Lung (tissue), 12 donors: Measurements from ENCODE around the gene NEDD9. TPM values are rescaled to one million over a fixed set of nuclear protein-coding genes. Genes with fewer than 3 reads are reported as not detected.

Experiments
- ATAC-seq: fragments of 200-7000 bp; cut with Tn5 transposase; one replicate; pipeline ENCODE4 v1.9.1; 2020; ENCODE audit warnings: moderate number of reproducible peaks; ENCODE audit not compliant: insufficient read depth, low FRiP score
- DNase-seq, 3 donors: peaks; one replicate each; pipeline ENCODE4 v3.0.0-alpha.2; 2013 to 2017
- H3K27ac ChIP-seq, 2 donors: one replicate each; pipeline ENCODE4 v1.5.1; 2013; ENCODE audit warnings: mild to moderate bottlenecking in 2 of 2, moderate library complexity in 2 of 2, control low read depth in 1 of 2, inconsistent platforms in 1 of 2, low read depth in 1 of 2, low read length in 1 of 2
- H3K27me3 ChIP-seq, 3 donors: one replicate each; pipeline ENCODE4 v1.5.1; 2013; ENCODE audit warnings: low read length in 2 of 3; ENCODE audit not compliant: control insufficient read depth in 3 of 3, insufficient read depth in 3 of 3
- H3K36me3 ChIP-seq, 4 donors: one replicate each; pipeline ENCODE4 v1.5.1; 2013; ENCODE audit warnings: low read length in 4 of 4, mild to moderate bottlenecking in 1 of 4, moderate library complexity in 1 of 4; ENCODE audit not compliant: control insufficient read depth in 4 of 4, insufficient read depth in 4 of 4
- H3K4me1 ChIP-seq, 5 donors: one replicate each; pipeline ENCODE4 v1.5.1; 2013; ENCODE audit warnings: low read length in 5 of 5, mild to moderate bottlenecking in 2 of 5, moderate library complexity in 1 of 5; ENCODE audit not compliant: control insufficient read depth in 5 of 5, insufficient read depth in 5 of 5
- H3K4me3 ChIP-seq: one replicate; pipeline ENCODE4 v1.5.1; 2013; ENCODE audit warnings: mild to moderate bottlenecking, control low read depth, moderate library complexity
- H3K9ac ChIP-seq, 2 donors: one replicate each; pipeline ENCODE4 v1.5.1; 2013; ENCODE audit warnings: low read length in 2 of 2, control low read depth in 1 of 2; ENCODE audit not compliant: insufficient read depth in 1 of 2
- H3K9me3 ChIP-seq, 4 donors: one replicate each; pipeline ENCODE4 v1.5.1; 2013; ENCODE audit warnings: low read length in 3 of 4, mild to moderate bottlenecking in 1 of 4, moderate library complexity in 1 of 4; ENCODE audit not compliant: control insufficient read depth in 4 of 4, insufficient read depth in 3 of 4
- WGBS, 2 donors: extraction: QIAGEN DNeasy Blood & Tissue Kit; methylation state at CpG; one replicate each; pipeline ENCODE4 v1.1.7; 2013; 5-methylcytosine and 5-hydroxymethylcytosine counted together
- polyA plus RNA-seq, 2 donors: library from polyadenylated mRNA; stranded (reverse); fragments of 200-250 nt; gene quantifications; one replicate each; pipeline ENCODE4 v1.2.1, GENCODE V29; 2013
- total RNA-seq, 2 donors: library from RNA; depleted of rRNA in 1 of 2; stranded (reverse); fragments of >200 nt in 1 of 2; gene quantifications; one replicate each; pipeline ENCODE4 v1.2.1, GENCODE V29; 2014 to 2021
- TF ChIP-seq, protein P1 (sequence below): IDR thresholded peaks from 2 replicates; pipeline ENCODE4 v1.5.1; 2012; ENCODE audit warnings: mild to moderate bottlenecking; ENCODE audit errors: control extremely low read depth, extremely low read depth
- donor health status: control.
- donor health status: control.
- donor health status: Bipolar disorder and iron deficiency.
- donor health status: healthy.
- donor health status: DM: yes; HTN: yes; CAD: no.

Gene NEDD9
- total and polyA plus RNA-seq, 4 donors: 28.2 to 158 (median 125) TPM

DNA sequence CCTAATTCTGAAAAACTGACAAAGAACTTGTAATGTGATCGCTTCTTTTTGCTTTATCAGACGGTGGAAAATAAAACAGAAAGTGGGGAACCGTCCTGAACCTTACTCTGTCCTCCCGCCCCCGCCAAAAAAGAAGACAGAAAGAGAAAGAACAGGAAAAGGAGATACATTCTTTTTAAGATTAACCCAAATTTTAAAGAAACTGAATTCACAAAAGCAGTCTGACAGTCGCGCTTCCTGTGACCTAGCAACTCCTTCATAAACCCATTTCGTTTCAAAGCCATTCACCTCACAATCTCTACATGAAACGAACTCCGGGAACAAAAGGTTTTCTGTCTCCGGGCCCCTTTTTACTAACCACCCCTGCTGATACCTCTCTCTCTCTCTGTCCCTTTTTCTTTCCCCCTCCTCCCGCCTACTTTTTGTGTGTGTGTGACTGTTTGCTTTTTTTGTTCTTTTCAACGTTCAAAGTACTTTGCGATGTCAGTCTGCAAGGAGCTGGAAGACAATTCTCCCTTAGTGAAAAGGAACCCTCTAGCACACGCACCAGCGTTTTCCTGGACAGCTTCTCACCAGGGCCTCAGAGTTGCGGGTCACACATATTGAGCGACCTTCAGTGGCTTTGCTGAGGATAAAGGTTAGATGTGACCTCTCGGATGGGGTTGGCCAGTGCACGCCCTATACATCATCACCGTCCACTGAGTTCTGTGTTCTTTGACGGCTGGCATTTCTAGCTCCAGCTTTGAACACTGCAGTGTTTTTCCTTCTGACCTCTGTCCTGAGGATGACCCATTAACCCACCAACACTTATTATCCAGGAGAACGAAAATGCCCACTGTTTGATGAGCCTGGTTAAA is 530 bp upstream of the NEDD9 start:
- H3K36me3 ChIP-seq: no peaks in the 10 kb centered on the region
- peak overlapping the region; percentile 70 to 98 for H3K27ac ChIP-seq
- 14 to 18% methylated on average over 23 of the region's 23 CpGs for WGBS, 2 donors
- H3K9me3 ChIP-seq: no peaks in the 10 kb centered on the region
- peak overlapping the region; percentile 93 to 94 for H3K9ac ChIP-seq
- H3K27me3 ChIP-seq: no peaks in the 10 kb centered on the region
- peaks cover 0 to 46% (median 17%) of the 10 kb centered on the region in 5 donors for H3K4me1 ChIP-seq
- ATAC-seq (peak; percentile 1), DNase-seq (peak in 2 of 3 donors; percentile 66 to 88)
- TF ChIP-seq, protein P1, sequence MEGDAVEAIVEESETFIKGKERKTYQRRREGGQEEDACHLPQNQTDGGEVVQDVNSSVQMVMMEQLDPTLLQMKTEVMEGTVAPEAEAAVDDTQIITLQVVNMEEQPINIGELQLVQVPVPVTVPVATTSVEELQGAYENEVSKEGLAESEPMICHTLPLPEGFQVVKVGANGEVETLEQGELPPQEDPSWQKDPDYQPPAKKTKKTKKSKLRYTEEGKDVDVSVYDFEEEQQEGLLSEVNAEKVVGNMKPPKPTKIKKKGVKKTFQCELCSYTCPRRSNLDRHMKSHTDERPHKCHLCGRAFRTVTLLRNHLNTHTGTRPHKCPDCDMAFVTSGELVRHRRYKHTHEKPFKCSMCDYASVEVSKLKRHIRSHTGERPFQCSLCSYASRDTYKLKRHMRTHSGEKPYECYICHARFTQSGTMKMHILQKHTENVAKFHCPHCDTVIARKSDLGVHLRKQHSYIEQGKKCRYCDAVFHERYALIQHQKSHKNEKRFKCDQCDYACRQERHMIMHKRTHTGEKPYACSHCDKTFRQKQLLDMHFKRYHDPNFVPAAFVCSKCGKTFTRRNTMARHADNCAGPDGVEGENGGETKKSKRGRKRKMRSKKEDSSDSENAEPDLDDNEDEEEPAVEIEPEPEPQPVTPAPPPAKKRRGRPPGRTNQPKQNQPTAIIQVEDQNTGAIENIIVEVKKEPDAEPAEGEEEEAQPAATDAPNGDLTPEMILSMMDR: no peak
- H3K4me3 ChIP-seq: peak overlapping the region; percentile 22

DNA sequence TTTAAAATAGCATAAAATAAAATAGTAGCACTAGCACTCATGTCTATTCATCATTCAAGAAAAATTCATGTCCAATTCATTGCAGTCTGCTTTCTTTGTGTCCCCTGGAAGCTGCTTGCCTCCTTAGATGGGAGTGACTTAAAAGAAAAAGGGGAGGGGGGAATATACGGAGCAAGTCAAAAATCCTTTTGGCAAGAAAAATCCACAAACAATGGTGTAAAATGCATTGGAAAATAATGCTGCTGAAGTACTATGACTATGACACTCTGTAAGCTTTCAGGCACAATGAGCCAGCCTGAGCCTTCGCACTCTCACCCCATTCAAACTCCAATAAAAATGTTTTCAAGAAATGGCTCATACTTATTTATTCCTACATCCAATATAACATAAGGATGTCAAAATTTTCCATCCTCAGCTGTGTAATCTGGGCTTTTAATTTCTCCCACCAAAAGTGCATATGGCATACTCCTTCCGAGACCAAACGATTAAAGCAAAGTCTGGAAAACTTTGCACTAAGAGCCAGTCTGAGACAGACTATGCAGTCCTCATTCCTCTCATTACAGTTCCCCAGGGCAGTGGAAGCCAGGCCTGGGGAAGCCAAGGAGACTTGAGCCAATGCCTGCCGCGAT is 790 bp downstream of the NEDD9 start:
- 17 to 44% methylated on average over 6 of the region's 6 CpGs for WGBS, 2 donors
- TF ChIP-seq, protein P1: no peak
- H3K9me3 ChIP-seq: no peaks in the 10 kb centered on the region
- peak overlapping the region; percentile 93 to 97 for H3K9ac ChIP-seq
- peaks cover 0 to 44% (median 17%) of the 10 kb centered on the region in 5 donors for H3K4me1 ChIP-seq
- H3K4me3 ChIP-seq: peak overlapping the region; percentile 97
- no peaks in the 10 kb centered on the region for H3K27me3 ChIP-seq
- peak overlapping the region; percentile 90 to 98 for H3K27ac ChIP-seq
- ATAC-seq (peak; percentile 10), DNase-seq (peak in 2 of 3 donors; percentile 85 to 93)
- H3K36me3 ChIP-seq: no peaks in the 10 kb centered on the region

DNA sequence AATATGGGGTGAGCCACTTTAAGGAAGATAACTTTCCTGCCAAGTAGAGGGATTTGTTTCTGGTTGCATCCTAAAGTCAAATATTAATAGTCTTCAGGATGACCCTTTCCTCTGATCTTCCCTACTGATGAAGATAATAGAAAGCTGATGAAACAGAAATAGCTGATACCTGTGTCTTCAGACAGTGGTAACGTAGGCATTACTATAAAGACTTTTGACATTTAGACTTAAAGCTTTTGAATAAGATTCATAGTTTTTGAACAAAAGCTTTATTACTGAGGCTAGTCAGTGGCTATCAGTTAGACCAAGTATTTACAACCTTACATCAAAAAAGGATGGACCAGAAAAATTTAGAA is 1.4 kb downstream of the NEDD9 start:
- no peaks in the 10 kb centered on the region for H3K27me3 ChIP-seq
- TF ChIP-seq, protein P1: no peak
- H3K4me1 ChIP-seq: peaks cover 0 to 42% (median 13%) of the 10 kb centered on the region in 5 donors
- H3K9ac ChIP-seq: peak overlapping the region; percentile 93 to 97
- no peak for ATAC-seq
- no peaks in the 10 kb centered on the region for H3K36me3 ChIP-seq
- H3K9me3 ChIP-seq: no peaks in the 10 kb centered on the region
- no peak overlapping the region for H3K4me3 ChIP-seq
- peak overlapping the region in 1 of 2 donors; percentile 90 for H3K27ac ChIP-seq
- no peak for DNase-seq
- WGBS, 2 donors: 33 to 67% methylated on average over 1 of the region's 1 CpG
